Lower leg skin (tissue), 4 donors: Measurements from ENCODE around the gene TNFAIP8. TPM values are rescaled to one million over a fixed set of nuclear protein-coding genes. Genes with fewer than 3 reads are reported as not detected.

Source experiments
- DNase-seq, 2 donors: peaks; one replicate each; pipeline ENCODE4 v3.0.0-alpha.2; 2019; ENCODE audit warnings: low spot score in 2 of 2
- H3K4me3 ChIP-seq: fragments of 200-600 bp; sonication (generic); 2 replicates; pipeline ENCODE4 v1.5.1; 2017; ENCODE audit warnings: mild to moderate bottlenecking, low read depth; ENCODE audit not compliant: poor library complexity, severe bottlenecking
- CTCF ChIP-seq, 3 donors: fragments of 450-650 bp; IDR thresholded peaks; one replicate each; pipeline ENCODE4 v1.5.1; 2016; ENCODE audit warnings: antibody characterized with exemption in 3 of 3, mild to moderate bottlenecking in 3 of 3, moderate library complexity in 2 of 3
- POLR2A ChIP-seq, 2 donors: fragments of 450-650 bp; IDR thresholded peaks; one replicate each; pipeline ENCODE4 v1.6.1; 2016 to 2017; ENCODE audit warnings: antibody characterized with exemption in 2 of 2, mild to moderate bottlenecking in 1 of 2, moderate library complexity in 1 of 2
- WGBS, 2 donors: methylation state at CpG; one replicate each; pipeline ENCODE4 v1.1.5; 2018; 5-methylcytosine and 5-hydroxymethylcytosine counted together
- intact Hi-C: fragments of 100-400 bp; cut with DNase I; formaldehyde crosslinking; loops from one replicate; pipeline ENCODE4 v1.15.0; 2023; ENCODE audit warnings: low total_unique reads
- total RNA-seq, 4 donors: library from RNA; depleted of rRNA; stranded (reverse); fragments of >200 nt; gene quantifications; one replicate each; pipeline ENCODE4 v1.1.0, GENCODE V29; 2016

Gene TNFAIP8
- total RNA-seq, 4 donors from 2014 or later = 52.0 to 61.2 (median 54.7) TPM

- 59 to 61% methylated on average over 7 of the region's 7 CpGs for WGBS, 2 donors
These were observed 37.4 kb upstream of the TNFAIP8 start for GRCh38 chr5:119318256-119318894.

GRCh38 chr5:119319401-119319800 is 36.4 kb upstream of the TNFAIP8 start:
- TF ChIP-seq POLR2A (IDR thresholded peaks at IDR 0.05) = no peak
- TF ChIP-seq CTCF (IDR thresholded peaks at IDR 0.05) = no peak
- no peak overlapping the region for H3K4me3 ChIP-seq
- 81 to 85% methylated on average over 5 of the region's 5 CpGs for WGBS, 2 donors
- intact Hi-C loops = no loop called here
- no peak for DNase-seq

More at GRCh38 chr5:119318256-119318894, 37.4 kb upstream of the TNFAIP8 start:
- H3K4me3 ChIP-seq = no peak overlapping the region
- TF ChIP-seq POLR2A (IDR thresholded peaks at IDR 0.05) (no peak), CTCF (IDR thresholded peaks at IDR 0.05) (no peak)
- intact Hi-C loops = no loop called here
- DNase-seq = no peak

GRCh38 chr5:119319890-119320289 is 35.9 kb upstream of the TNFAIP8 start:
- H3K4me3 ChIP-seq = no peak overlapping the region
- intact Hi-C loops = loop anchor here (5.0 kb wide), 1 partner anchor 968 kb away; no protein-coding TSS in a partner anchor
- no peak for DNase-seq
- 95 to 96% methylated on average over 5 of the region's 5 CpGs for WGBS, 2 donors
- no peak for TF ChIP-seq CTCF (IDR thresholded peaks at IDR 0.05)
- TF ChIP-seq POLR2A (IDR thresholded peaks at IDR 0.05) = no peak

GRCh38 chr5:119321569-119322311 is 34.1 kb upstream of the TNFAIP8 start:
- intact Hi-C loops = loop anchor here (5.0 kb wide), 1 partner anchor 969 kb away; no protein-coding TSS in a partner anchor
- no peak overlapping the region for H3K4me3 ChIP-seq
- TF ChIP-seq CTCF (IDR thresholded peaks at IDR 0.05) = no peak
- no peak for TF ChIP-seq POLR2A (IDR thresholded peaks at IDR 0.05)
- DNase-seq = no peak
- 86 to 91% methylated on average over 6 of the region's 6 CpGs for WGBS, 2 donors

- no peak overlapping the region for H3K4me3 ChIP-seq
- no peak for DNase-seq
- WGBS, 2 donors = 64 to 68% methylated on average over 7 of the region's 7 CpGs
- TF ChIP-seq POLR2A (IDR thresholded peaks at IDR 0.05) (no peak), CTCF (IDR thresholded peaks at IDR 0.05) (no peak)
- intact Hi-C loops = loop anchor here (5.0 kb wide), 1 partner anchor 970 kb away; no protein-coding TSS in a partner anchor
These were observed 33.4 kb upstream of the TNFAIP8 start for GRCh38 chr5:119322312-119322947.
